Upper lobe of left lung (tissue), 4 donors: ENCODE measurements around the gene LETMD1.

Source experiments
- CTCF ChIP-seq, 6 experiments: fragments of 450-650 bp in 4 of 6; fragments of 200-600 bp in 2 of 6; sonication (generic) in 2 of 6; IDR thresholded peaks; one replicate each; pipeline ENCODE4 v1.5.1; 2016 to 2019; ENCODE audit warnings: antibody characterized with exemption in 6 of 6
- EP300 ChIP-seq, 4 donors: sonication (generic); formaldehyde crosslinking; IDR thresholded peaks; one replicate each; pipeline ENCODE4 v1.5.1; 2017; ENCODE audit warnings: antibody characterized with exemption in 4 of 4, control low read depth in 2 of 4
- POLR2A ChIP-seq, 4 donors: fragments of 450-650 bp; IDR thresholded peaks; one replicate each; pipeline ENCODE4 v1.5.1; 2016 to 2017; ENCODE audit warnings: antibody characterized with exemption in 4 of 4, mild to moderate bottlenecking in 2 of 4
- POLR2AphosphoS5 ChIP-seq, 2 donors: sonication (generic); formaldehyde crosslinking; IDR thresholded peaks; one replicate each; pipeline ENCODE4 v1.5.1; 2017; ENCODE audit warnings: antibody characterized with exemption in 2 of 2

GRCh38 chr12:51048661-51049251 lies 629 bp downstream of the LETMD1 start:
- TF ChIP-seq EP300 (IDR thresholded peaks at IDR 0.05) (no peak), CTCF (IDR thresholded peaks at IDR 0.05) (no peak), POLR2AphosphoS5 (IDR thresholded peaks at IDR 0.05) (no peak), POLR2A (IDR thresholded peaks at IDR 0.05) (no peak)
